ENCODE results near the gene GPC6. TPM values are rescaled to one million over a fixed set of nuclear protein-coding genes. Genes with fewer than 3 reads are reported as not detected.
"Not testable (repeated sequence)": the region's sequence is repeated elsewhere in the genome, so short reads cannot be mapped to it uniquely, and the experiment has no call there.

Gene GPC6
- polyA plus RNA-seq, 1 donor (not counting 4 experiments of a cell fraction or from before 2014, with no cell fraction given), result 0.42 TPM

DNA sequence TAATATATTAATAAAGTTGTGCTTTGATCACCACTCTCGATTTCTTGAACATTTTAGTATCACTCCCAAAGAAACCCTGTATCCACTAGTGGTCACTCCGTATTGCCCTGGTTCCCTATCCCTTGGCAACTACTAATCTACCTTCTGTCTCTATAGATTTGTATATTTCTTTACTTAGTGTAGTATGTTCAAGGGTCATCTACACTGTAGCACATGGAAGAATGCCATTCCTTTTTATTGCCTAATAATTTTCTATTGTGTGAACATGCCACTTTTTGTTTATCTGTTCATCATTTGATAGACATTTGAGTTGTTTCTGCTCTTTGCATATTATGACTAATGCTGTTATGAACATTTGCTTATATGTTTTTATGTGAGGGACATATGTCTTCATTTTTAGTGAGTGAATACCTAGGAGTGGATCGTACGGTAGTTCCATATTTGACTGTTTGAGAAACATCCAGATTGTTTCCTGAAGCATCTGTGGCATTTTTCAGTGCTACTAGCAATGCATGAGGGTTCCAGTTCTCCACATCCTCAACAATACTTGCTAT lies 254.0 kb downstream of the GPC6 start:
- DNase-seq (ENCODE audit: low read depth, low spot score) (no peak), FAIRE-seq (no peak)
- no peaks in the 10 kb centered on the region for H3K79me2 ChIP-seq (ENCODE audit: control insufficient read depth, insufficient read depth, low read length)
- no peaks in the 10 kb centered on the region for H3K36me3 ChIP-seq (ENCODE audit: control insufficient read depth in 2 of 2, extremely low read depth in 1 of 2, insufficient read depth in 2 of 2, low read length in 2 of 2)
- H2AFZ ChIP-seq (ENCODE audit: control insufficient read depth, low read length), result no peak overlapping the region
- no peaks in the 10 kb centered on the region for H4K20me1 ChIP-seq (ENCODE audit: control insufficient read depth, extremely low read depth, insufficient read depth, low read length)
- dilution Hi-C loops (cut with MboI; ENCODE audit: extremely low pct_ligation_motif_present, low sequenced_read_pairs), result no loop called here
- no peak overlapping the region for H3K4me2 ChIP-seq (ENCODE audit: control insufficient read depth, extremely low read depth, insufficient read depth, low read depth, low read length)
- no peaks in the 10 kb centered on the region for H3K9me1 ChIP-seq (ENCODE audit: control insufficient read depth, extremely low read depth, insufficient read depth, low read length)
- no peaks in the 10 kb centered on the region for H3K27me3 ChIP-seq (ENCODE audit: control insufficient read depth, extremely low read depth, insufficient read depth, low read length)
- H3K9me3 ChIP-seq (ENCODE audit: control insufficient read depth, low read depth, low read length), result no peaks in the 10 kb centered on the region
- no peak overlapping the region for H3K4me3 ChIP-seq (ENCODE audit: control insufficient read depth in 2 of 3, extremely low read depth in 1 of 3, insufficient read depth in 2 of 3, low read depth in 1 of 3, low read length in 3 of 3)
- no peak overlapping the region for H3K9ac ChIP-seq (ENCODE audit: control insufficient read depth, extremely low read depth, insufficient read depth, low read length)
- no peaks in the 10 kb centered on the region for H3K4me1 ChIP-seq (ENCODE audit: control insufficient read depth, extremely low read depth, insufficient read depth, low read length)
- H3K27ac ChIP-seq (ENCODE audit: control insufficient read depth, insufficient read depth, low read length), result no peak overlapping the region
- TF ChIP-seq EZH2 (IDR thresholded peaks at IDR 0.05; ENCODE audit: low read length) (no peak), CTCF (optimal IDR thresholded peaks at IDR 0.05 in 1 of 3, IDR thresholded peaks at IDR 0.05 in 1 of 3, conservative IDR thresholded peaks at IDR 0.05 in 1 of 3; ENCODE audit: extremely low read depth in 1 of 3, insufficient read depth in 2 of 3, low read length in 3 of 3) (no peak)

- dilution Hi-C loops (cut with MboI; ENCODE audit: extremely low pct_ligation_motif_present, low sequenced_read_pairs); H4K20me1 ChIP-seq (ENCODE audit: control insufficient read depth, extremely low read depth, insufficient read depth, low read length); FAIRE-seq; H3K79me2 ChIP-seq (ENCODE audit: control insufficient read depth, insufficient read depth, low read length); H3K27me3 ChIP-seq (ENCODE audit: control insufficient read depth, extremely low read depth, insufficient read depth, low read length); H3K4me3 ChIP-seq (ENCODE audit: control insufficient read depth in 2 of 3, extremely low read depth in 1 of 3, insufficient read depth in 2 of 3, low read depth in 1 of 3, low read length in 3 of 3); H3K27ac ChIP-seq (ENCODE audit: control insufficient read depth, insufficient read depth, low read length); H3K9ac ChIP-seq (ENCODE audit: control insufficient read depth, extremely low read depth, insufficient read depth, low read length); H3K9me1 ChIP-seq (ENCODE audit: control insufficient read depth, extremely low read depth, insufficient read depth, low read length); H2AFZ ChIP-seq (ENCODE audit: control insufficient read depth, low read length); H3K9me3 ChIP-seq (ENCODE audit: control insufficient read depth, low read depth, low read length); DNase-seq (ENCODE audit: low read depth, low spot score); H3K4me1 ChIP-seq (ENCODE audit: control insufficient read depth, extremely low read depth, insufficient read depth, low read length); H3K36me3 ChIP-seq (ENCODE audit: control insufficient read depth in 2 of 2, extremely low read depth in 1 of 2, insufficient read depth in 2 of 2, low read length in 2 of 2); H3K4me2 ChIP-seq (ENCODE audit: control insufficient read depth, extremely low read depth, insufficient read depth, low read depth, low read length): not testable (repeated sequence)
These were observed 269.5 kb downstream of the GPC6 start for GRCh38 chr13:93496117-93496516.

Data from keratinocyte (primary cell).